Thoracic aorta (tissue), 2 donors: ENCODE results near the gene HS1BP3. TPM values are rescaled to one million over a fixed set of nuclear protein-coding genes. Genes with fewer than 3 reads are reported as not detected.

ENCODE experiments used
- ATAC-seq: fragments of 150-250 bp; one replicate; pipeline ENCODE4 v1.8.0; 2017; ENCODE audit warnings: low read depth; ENCODE audit not compliant: insufficient number of reproducible peaks, low FRiP score
- DNase-seq: peaks from one replicate; pipeline ENCODE4 v3.0.0-alpha.2; 2020; ENCODE audit warnings: low spot score
- H3K27ac ChIP-seq, 2 donors: fragments of 200-600 bp; sonication (generic); 1 replicate in 1 of 2; 2 replicates in 1 of 2; pipeline ENCODE4 v1.5.1; 2016; ENCODE audit warnings: mild to moderate bottlenecking in 2 of 2, moderate library complexity in 2 of 2
- H3K27me3 ChIP-seq: fragments of 200-600 bp; sonication (generic); replicated peaks from 2 replicates; pipeline ENCODE4 v1.6.0; 2016; ENCODE audit warnings: mild to moderate bottlenecking; ENCODE audit not compliant: insufficient read depth
- H3K36me3 ChIP-seq: fragments of 200-600 bp; sonication (generic); one replicate; pipeline ENCODE4 v1.5.1; 2016
- H3K4me1 ChIP-seq, 2 donors: fragments of 200-600 bp; sonication (generic); 1 replicate in 1 of 2; 2 replicates in 1 of 2; pipeline versions ENCODE4 v1.5.1 to v1.6.0; 2016; ENCODE audit warnings: low read depth in 2 of 2, mild to moderate bottlenecking in 1 of 2; ENCODE audit not compliant: control insufficient read depth in 1 of 2
- H3K4me3 ChIP-seq: fragments of 200-600 bp; sonication (generic); 2 replicates; pipeline ENCODE4 v1.5.1; 2016; ENCODE audit warnings: mild to moderate bottlenecking
- H3K9me3 ChIP-seq: fragments of 200-600 bp; sonication (generic); 2 replicates; pipeline ENCODE4 v1.5.1; 2016
- CTCF ChIP-seq: fragments of 200-600 bp; sonication (generic); IDR thresholded peaks from one replicate; pipeline ENCODE4 v1.5.1; 2019; ENCODE audit warnings: antibody characterized with exemption
- total RNA-seq, 2 donors: library from RNA; depleted of rRNA; stranded (reverse); fragments of >200 nt; gene quantifications; one replicate each; pipeline versions ENCODE4 v1.1.0 to v1.2.3, GENCODE V29; 2016

The HS1BP3 gene
- total RNA-seq, 2 donors from 2014 or later = 40.7 to 65.8 TPM

GRCh38 chr2:20662308-20662937 is 11.5 kb upstream of the HS1BP3 start:
- Histone ChIP-seq H3K27me3 (no peaks in the 10 kb centered on the region), H3K36me3 (no peaks in the 10 kb centered on the region), H3K27ac (no peak overlapping the region), H3K9me3 (no peaks in the 10 kb centered on the region), H3K4me1 (peaks cover 3 to 33% of the 10 kb centered on the region in 2 donors), H3K4me3 (no peak overlapping the region)
- ATAC-seq (no peak), DNase-seq (no peak)
- TF ChIP-seq CTCF = no peak

- no peak overlapping the region for H3K4me3 ChIP-seq
- H3K36me3 ChIP-seq = no peaks in the 10 kb centered on the region
- H3K9me3 ChIP-seq = no peaks in the 10 kb centered on the region
- no peak for ATAC-seq
- no peak for DNase-seq
- H3K27me3 ChIP-seq = no peaks in the 10 kb centered on the region
- H3K4me1 ChIP-seq = peaks cover 3 to 33% of the 10 kb centered on the region in 2 donors
- H3K27ac ChIP-seq = no peak overlapping the region
- TF ChIP-seq CTCF = peak; percentile 98
These were observed 10.8 kb upstream of the HS1BP3 start for GRCh38 chr2:20661421-20662307.

- ATAC-seq = no peak
- peaks cover 3 to 29% of the 10 kb centered on the region in 2 donors for H3K4me1 ChIP-seq
- H3K36me3 ChIP-seq = no peaks in the 10 kb centered on the region
- no peaks in the 10 kb centered on the region for H3K9me3 ChIP-seq
- no peaks in the 10 kb centered on the region for H3K27me3 ChIP-seq
- no peak overlapping the region for H3K4me3 ChIP-seq
- no peak for TF ChIP-seq CTCF
- H3K27ac ChIP-seq = no peak overlapping the region
- DNase-seq = no peak
These were observed 9.9 kb upstream of the HS1BP3 start for GRCh38 chr2:20660506-20661420.

- Histone ChIP-seq H3K9me3 (no peaks in the 10 kb centered on the region), H3K27ac (no peak overlapping the region), H3K27me3 (no peaks in the 10 kb centered on the region), H3K36me3 (no peaks in the 10 kb centered on the region), H3K4me1 (peaks cover 0 to 9% of the 10 kb centered on the region in 2 donors), H3K4me3 (no peak overlapping the region)
- no peak for DNase-seq
- TF ChIP-seq CTCF = no peak
- no peak for ATAC-seq
These were observed 6.8 kb upstream of the HS1BP3 start for GRCh38 chr2:20657522-20658235.
